WTC11 (cell line): ENCODE data around the gene TBC1D22A. TPM values are rescaled to one million over a fixed set of nuclear protein-coding genes. Genes with fewer than 3 reads are reported as not detected.

ENCODE experiments used
- ATAC-seq: fragments of 200-7000 bp; cut with Tn5 transposase; 2 replicates; pipeline ENCODE4 v1.10.0; 2021; ENCODE audit warnings: mild to moderate bottlenecking, moderate library complexity
- CTCF ChIA-PET: fragments of 300-600 bp; sonication (Branson Sonifier 250); formaldehyde crosslinking; loops from one replicate; lab custom pipeline; 2021; ENCODE audit warnings: antibody characterized with exemption; lab: Charles Lee
- POLR2A ChIA-PET: fragments of 350-600 bp; sonication (Branson Sonifier 250); formaldehyde crosslinking; loops from one replicate; lab custom pipeline; 2021; ENCODE audit warnings: antibody characterized with exemption; lab: Charles Lee
- DNase-seq: peaks from one replicate; pipeline ENCODE4 v3.0.0; 2021; ENCODE audit warnings: low spot score
- H3K27ac Mint-ChIP-seq: 2 replicates; pipeline ENCODE4 v1.8.0; 2021; ENCODE audit warnings: mixed read lengths
- H3K27me3 Mint-ChIP-seq: 2 replicates; pipeline ENCODE4 v1.8.0; 2021; ENCODE audit warnings: low read depth, mild to moderate bottlenecking, moderate library complexity, mixed read lengths
- H3K36me3 Mint-ChIP-seq: 2 replicates; pipeline ENCODE4 v1.8.0; 2021; ENCODE audit warnings: mixed read lengths
- H3K4me1 Mint-ChIP-seq: 2 replicates; pipeline ENCODE4 v1.8.0; 2022; ENCODE audit warnings: mixed read lengths
- H3K4me3 Mint-ChIP-seq: 2 replicates; pipeline ENCODE4 v1.8.0; 2021; ENCODE audit warnings: mild to moderate bottlenecking, moderate library complexity, mixed read lengths
- H3K9me3 Mint-ChIP-seq: 2 replicates; pipeline ENCODE4 v1.8.0; 2021; ENCODE audit warnings: mixed read lengths
- TCF7 ChIP-seq: sonication (generic); formaldehyde crosslinking; IDR thresholded peaks from 2 replicates; pipeline ENCODE4 v1.8.0; 2022; ENCODE audit warnings: mild to moderate bottlenecking, low read depth, missing genetic modification reagents, moderate library complexity
- TEAD1 ChIP-seq: sonication (generic); formaldehyde crosslinking; IDR thresholded peaks from 2 replicates; pipeline ENCODE4 v1.8.0; 2022; ENCODE audit warnings: mild to moderate bottlenecking, missing genetic modification reagents
- ZNF317 ChIP-seq: sonication (generic); formaldehyde crosslinking; IDR thresholded peaks from 2 replicates; pipeline ENCODE4 v1.8.1; 2023; ENCODE audit warnings: low read depth, mild to moderate bottlenecking, moderate library complexity, missing genetic modification reagents, borderline replicate concordance
- total RNA-seq: library from RNA; stranded (reverse); gene quantifications from 3 replicates; pipeline ENCODE4 v1.2.3, GENCODE V29; 2021
- TF ChIP-seq, protein P1 (sequence below): sonication (generic); formaldehyde crosslinking; IDR thresholded peaks from 2 replicates; pipeline ENCODE4 v1.8.0; 2023; ENCODE audit warnings: mild to moderate bottlenecking, missing genetic modification reagents
- TF ChIP-seq, protein P2 (sequence below): sonication (generic); formaldehyde crosslinking; IDR thresholded peaks from 2 replicates; pipeline ENCODE4 v1.8.1; 2023; ENCODE audit warnings: mild to moderate bottlenecking, missing genetic modification reagents
- TF ChIP-seq, protein P3 (sequence below): fragments of 250-450 bp; sonication (Bioruptor Pico); IDR thresholded peaks from 2 replicates; pipeline ENCODE4 v1.9.0; 2021; ENCODE audit warnings: moderate library complexity, mild to moderate bottlenecking, inconsistent platforms, borderline replicate concordance
- TF ChIP-seq, protein P4 (sequence below): sonication (generic); formaldehyde crosslinking; IDR thresholded peaks from 2 replicates; pipeline ENCODE4 v1.8.1; 2023; ENCODE audit warnings: mild to moderate bottlenecking, missing genetic modification reagents, borderline replicate concordance
- TF ChIP-seq, protein P5 (sequence below): sonication (generic); formaldehyde crosslinking; IDR thresholded peaks from 2 replicates; pipeline ENCODE4 v1.8.0; 2022; ENCODE audit warnings: mild to moderate bottlenecking, missing genetic modification reagents

Gene TBC1D22A
- total RNA-seq, 1 experiment from 2014 or later, result 18.1 TPM

DNA sequence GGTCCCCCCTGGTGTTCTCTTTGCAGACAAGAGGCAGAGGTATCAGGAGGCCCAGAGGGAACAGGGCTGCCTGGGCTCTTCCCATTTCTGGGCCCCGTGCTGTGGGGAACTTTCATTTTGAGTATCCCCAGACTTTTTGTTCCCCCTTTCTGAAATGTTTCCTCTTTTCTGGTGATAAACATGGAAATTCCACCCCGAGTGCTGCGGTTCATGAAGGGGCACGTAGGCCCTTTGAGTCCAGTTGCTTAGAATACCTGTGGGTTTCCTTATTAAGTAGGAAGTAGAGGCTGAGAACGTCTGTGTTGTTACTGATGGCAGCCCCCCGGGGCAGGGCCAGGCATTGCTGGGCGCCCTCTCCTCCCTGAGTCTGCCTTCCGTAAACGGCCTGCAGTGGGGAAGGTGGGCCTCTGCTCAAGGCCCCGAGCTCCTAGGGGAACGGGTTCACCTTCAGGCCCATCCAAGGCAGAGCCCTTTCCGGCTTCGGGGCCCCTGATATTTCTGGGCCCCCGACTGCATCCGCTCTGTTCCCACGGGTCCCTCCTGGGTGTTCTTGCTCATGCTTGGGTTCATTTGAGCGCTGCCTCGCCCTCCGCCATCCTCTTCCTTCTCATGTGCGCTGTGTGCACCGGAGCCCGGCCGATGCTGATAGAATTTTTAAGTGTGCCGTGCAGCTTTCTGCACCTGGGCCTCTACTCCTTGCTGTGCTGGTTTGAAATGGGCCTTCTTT is 12.0 kb downstream of the TBC1D22A start (continued):
- TF ChIP-seq, protein P1, sequence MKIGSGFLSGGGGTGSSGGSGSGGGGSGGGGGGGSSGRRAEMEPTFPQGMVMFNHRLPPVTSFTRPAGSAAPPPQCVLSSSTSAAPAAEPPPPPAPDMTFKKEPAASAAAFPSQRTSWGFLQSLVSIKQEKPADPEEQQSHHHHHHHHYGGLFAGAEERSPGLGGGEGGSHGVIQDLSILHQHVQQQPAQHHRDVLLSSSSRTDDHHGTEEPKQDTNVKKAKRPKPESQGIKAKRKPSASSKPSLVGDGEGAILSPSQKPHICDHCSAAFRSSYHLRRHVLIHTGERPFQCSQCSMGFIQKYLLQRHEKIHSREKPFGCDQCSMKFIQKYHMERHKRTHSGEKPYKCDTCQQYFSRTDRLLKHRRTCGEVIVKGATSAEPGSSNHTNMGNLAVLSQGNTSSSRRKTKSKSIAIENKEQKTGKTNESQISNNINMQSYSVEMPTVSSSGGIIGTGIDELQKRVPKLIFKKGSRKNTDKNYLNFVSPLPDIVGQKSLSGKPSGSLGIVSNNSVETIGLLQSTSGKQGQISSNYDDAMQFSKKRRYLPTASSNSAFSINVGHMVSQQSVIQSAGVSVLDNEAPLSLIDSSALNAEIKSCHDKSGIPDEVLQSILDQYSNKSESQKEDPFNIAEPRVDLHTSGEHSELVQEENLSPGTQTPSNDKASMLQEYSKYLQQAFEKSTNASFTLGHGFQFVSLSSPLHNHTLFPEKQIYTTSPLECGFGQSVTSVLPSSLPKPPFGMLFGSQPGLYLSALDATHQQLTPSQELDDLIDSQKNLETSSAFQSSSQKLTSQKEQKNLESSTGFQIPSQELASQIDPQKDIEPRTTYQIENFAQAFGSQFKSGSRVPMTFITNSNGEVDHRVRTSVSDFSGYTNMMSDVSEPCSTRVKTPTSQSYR (CRISPR knock-in tag), result no peak
- TF ChIP-seq, protein P2, sequence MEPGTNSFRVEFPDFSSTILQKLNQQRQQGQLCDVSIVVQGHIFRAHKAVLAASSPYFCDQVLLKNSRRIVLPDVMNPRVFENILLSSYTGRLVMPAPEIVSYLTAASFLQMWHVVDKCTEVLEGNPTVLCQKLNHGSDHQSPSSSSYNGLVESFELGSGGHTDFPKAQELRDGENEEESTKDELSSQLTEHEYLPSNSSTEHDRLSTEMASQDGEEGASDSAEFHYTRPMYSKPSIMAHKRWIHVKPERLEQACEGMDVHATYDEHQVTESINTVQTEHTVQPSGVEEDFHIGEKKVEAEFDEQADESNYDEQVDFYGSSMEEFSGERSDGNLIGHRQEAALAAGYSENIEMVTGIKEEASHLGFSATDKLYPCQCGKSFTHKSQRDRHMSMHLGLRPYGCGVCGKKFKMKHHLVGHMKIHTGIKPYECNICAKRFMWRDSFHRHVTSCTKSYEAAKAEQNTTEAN, result no peak
- TF ChIP-seq TEAD1 (CRISPR knock-in tag) (no peak), ZNF317 (CRISPR knock-in tag) (no peak)
- TF ChIP-seq, protein P3, sequence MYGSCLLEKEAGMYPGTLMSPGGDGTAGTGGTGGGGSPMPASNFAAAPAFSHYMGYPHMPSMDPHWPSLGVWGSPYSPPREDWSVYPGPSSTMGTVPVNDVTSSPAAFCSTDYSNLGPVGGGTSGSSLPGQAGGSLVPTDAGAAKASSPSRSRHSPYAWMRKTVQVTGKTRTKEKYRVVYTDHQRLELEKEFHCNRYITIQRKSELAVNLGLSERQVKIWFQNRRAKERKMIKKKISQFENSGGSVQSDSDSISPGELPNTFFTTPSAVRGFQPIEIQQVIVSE (CRISPR knock-in tag), result no peak
- TF ChIP-seq, protein P4, sequence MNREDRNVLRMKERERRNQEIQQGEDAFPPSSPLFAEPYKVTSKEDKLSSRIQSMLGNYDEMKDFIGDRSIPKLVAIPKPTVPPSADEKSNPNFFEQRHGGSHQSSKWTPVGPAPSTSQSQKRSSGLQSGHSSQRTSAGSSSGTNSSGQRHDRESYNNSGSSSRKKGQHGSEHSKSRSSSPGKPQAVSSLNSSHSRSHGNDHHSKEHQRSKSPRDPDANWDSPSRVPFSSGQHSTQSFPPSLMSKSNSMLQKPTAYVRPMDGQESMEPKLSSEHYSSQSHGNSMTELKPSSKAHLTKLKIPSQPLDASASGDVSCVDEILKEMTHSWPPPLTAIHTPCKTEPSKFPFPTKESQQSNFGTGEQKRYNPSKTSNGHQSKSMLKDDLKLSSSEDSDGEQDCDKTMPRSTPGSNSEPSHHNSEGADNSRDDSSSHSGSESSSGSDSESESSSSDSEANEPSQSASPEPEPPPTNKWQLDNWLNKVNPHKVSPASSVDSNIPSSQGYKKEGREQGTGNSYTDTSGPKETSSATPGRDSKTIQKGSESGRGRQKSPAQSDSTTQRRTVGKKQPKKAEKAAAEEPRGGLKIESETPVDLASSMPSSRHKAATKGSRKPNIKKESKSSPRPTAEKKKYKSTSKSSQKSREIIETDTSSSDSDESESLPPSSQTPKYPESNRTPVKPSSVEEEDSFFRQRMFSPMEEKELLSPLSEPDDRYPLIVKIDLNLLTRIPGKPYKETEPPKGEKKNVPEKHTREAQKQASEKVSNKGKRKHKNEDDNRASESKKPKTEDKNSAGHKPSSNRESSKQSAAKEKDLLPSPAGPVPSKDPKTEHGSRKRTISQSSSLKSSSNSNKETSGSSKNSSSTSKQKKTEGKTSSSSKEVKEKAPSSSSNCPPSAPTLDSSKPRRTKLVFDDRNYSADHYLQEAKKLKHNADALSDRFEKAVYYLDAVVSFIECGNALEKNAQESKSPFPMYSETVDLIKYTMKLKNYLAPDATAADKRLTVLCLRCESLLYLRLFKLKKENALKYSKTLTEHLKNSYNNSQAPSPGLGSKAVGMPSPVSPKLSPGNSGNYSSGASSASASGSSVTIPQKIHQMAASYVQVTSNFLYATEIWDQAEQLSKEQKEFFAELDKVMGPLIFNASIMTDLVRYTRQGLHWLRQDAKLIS (CRISPR knock-in tag), result no peak

DNA sequence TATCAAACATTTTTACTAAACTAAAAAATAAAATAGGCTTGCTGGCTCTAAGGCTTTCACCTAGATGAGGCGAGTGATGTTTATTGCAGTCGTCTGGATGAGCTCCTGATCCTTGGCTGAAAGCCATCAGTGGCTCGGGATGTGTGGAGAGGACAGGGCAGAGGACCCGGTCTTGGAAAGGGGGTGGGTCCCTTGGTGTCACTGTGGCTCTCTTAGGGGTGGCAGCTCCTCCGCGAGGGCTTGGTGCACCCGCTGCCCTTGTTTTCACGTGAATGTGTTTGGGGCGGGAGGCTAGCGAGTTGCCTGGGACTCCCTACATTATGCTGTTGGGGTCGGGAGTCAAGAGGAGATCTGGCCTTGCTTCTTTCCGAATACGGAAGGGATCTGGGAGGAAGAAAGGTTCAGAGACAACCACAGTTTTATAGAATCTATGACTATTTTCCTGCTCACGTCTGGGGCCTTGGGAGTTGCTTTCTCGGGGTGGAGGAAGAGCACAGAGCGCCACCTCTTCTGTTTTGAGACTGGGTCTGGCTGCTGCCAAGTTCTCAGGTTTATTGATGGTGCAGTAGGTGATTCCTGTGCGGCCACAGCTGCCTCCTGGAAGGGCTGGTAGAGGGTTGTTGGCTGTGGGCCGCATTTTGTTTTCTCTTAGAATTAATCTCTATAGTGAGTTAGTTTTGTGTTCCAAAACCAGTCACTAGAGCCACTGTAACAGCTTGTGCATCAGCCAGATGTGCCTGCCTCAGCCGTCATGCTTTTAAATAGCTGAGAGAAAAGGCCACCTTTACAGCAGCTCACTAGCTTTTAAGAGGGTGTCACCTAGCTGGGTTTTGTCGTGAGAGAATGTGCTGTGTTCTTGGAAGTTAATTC is 12.8 kb downstream of the TBC1D22A start:
- POLR2A ChIA-PET, result no interaction called here
- no peaks in the 10 kb centered on the region for H3K9me3 Mint-ChIP-seq
- CTCF ChIA-PET, result interaction anchor here (1.1 to 4.1 kb wide), 4 partner anchors 17 to 36 kb away, joined by 3 to 27 read pairs (median 6); no protein-coding TSS in a partner anchor
- TF ChIP-seq, protein P5, sequence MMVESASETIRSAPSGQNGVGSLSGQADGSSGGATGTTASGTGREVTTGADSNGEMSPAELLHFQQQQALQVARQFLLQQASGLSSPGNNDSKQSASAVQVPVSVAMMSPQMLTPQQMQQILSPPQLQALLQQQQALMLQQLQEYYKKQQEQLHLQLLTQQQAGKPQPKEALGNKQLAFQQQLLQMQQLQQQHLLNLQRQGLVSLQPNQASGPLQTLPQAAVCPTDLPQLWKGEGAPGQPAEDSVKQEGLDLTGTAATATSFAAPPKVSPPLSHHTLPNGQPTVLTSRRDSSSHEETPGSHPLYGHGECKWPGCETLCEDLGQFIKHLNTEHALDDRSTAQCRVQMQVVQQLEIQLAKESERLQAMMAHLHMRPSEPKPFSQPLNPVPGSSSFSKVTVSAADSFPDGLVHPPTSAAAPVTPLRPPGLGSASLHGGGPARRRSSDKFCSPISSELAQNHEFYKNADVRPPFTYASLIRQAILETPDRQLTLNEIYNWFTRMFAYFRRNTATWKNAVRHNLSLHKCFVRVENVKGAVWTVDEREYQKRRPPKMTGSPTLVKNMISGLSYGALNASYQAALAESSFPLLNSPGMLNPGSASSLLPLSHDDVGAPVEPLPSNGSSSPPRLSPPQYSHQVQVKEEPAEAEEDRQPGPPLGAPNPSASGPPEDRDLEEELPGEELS (CRISPR knock-in tag), result no peak
- no peak for TF ChIP-seq TCF7 (CRISPR knock-in tag)
- peak overlapping the region; percentile 84 for H3K27ac Mint-ChIP-seq
- no peaks in the 10 kb centered on the region for H3K27me3 Mint-ChIP-seq
- H3K4me1 Mint-ChIP-seq, result peaks cover 15% of the 10 kb centered on the region
- peaks cover 3% of the 10 kb centered on the region; the same call in 1 of the 2 replicates for H3K36me3 Mint-ChIP-seq
- no peak for ATAC-seq
- H3K4me3 Mint-ChIP-seq, result no peak overlapping the region
- no peak for DNase-seq
